Keratinocyte (primary cell): Measurements from ENCODE around the gene SEC31A.

ENCODE experiments used
- CTCF ChIP-seq, 3 experiments: IDR thresholded peaks in 1 of 3; conservative IDR thresholded peaks in 1 of 3; optimal IDR thresholded peaks in 1 of 3; 2 replicates in 2 of 3; 3 replicates in 1 of 3; pipeline versions ENCODE3 to v1.5.1; 2011; ENCODE audit warnings: low read length in 3 of 3, mild to moderate bottlenecking in 3 of 3, moderate library complexity in 2 of 3, control low read depth in 1 of 3, inconsistent platforms in 1 of 3; ENCODE audit not compliant: insufficient read depth in 2 of 3; ENCODE audit errors: extremely low read depth in 1 of 3
- EZH2 ChIP-seq: IDR thresholded peaks from one replicate; pipeline ENCODE4 v1.6.1; 2012; ENCODE audit warnings: inconsistent platforms, mild to moderate bottlenecking, low read length, moderate library complexity

DNA sequence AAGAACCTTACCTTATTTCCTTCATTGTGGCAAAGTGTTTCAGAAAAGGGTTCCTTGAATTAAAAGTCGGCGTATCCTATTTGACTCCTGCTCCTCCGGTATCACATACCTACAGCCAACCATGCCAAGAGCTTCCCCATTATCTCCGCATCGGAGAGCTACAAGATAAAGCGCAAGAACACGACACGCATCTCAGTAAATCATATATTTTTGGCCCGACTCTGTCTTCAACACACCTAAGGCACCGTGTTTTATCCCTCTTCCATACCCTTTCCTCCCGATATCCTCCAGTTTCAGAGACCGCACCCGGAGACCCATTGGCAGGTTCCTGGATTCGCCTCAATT, 9.1 kb upstream of the SEC31A start:
- TF ChIP-seq CTCF (optimal IDR thresholded peaks at IDR 0.05 in 1 of 3, IDR thresholded peaks at IDR 0.05 in 1 of 3, conservative IDR thresholded peaks at IDR 0.05 in 1 of 3; ENCODE audit: extremely low read depth in 1 of 3, insufficient read depth in 2 of 3, low read length in 3 of 3), result no peak
- TF ChIP-seq EZH2, result no peak
